IMR-90 (cell line): ENCODE measurements around the gene CLDN14. TPM values are rescaled to one million over a fixed set of nuclear protein-coding genes. Genes with fewer than 3 reads are reported as not detected.
A peak's percentile ranks its signal among the peaks of the same experiment; 100 is the strongest.

Experiments
- ATAC-seq: fragments of 200-7000 bp; cut with Tn5 transposase; 2 replicates; pipeline ENCODE4 v1.9.1; 2020; ENCODE audit warnings: low read depth, mild to moderate bottlenecking, moderate library complexity
- BruUV-seq: library from RNA; stranded (reverse); fragments of 400-500 nt; replicated peaks from 2 replicates; lab custom pipeline; 2021; lab: Mats Ljungman, UMichigan
- CTCF ChIA-PET: fragments of 300-600 bp; formaldehyde crosslinking; extraction: SDS; loops from one replicate; lab custom pipeline; 2021; ENCODE audit warnings: antibody characterized with exemption; lab: Yijun Ruan, JAX
- POLR2A ChIA-PET: fragments of 300-600 bp; sonication (Branson Sonifier 250); formaldehyde crosslinking; loops from one replicate; lab custom pipeline; 2022; ENCODE audit warnings: antibody characterized with exemption; ENCODE audit not compliant: unreplicated experiment; lab: Charles Lee
- DNase-seq: peaks from one replicate; pipeline ENCODE4 v3.0.0; 2013
- H2AFZ ChIP-seq: replicated peaks from 2 replicates; pipeline ENCODE3; 2013; ENCODE audit warnings: low read length, mild to moderate bottlenecking; ENCODE audit not compliant: poor library complexity
- H2AK5ac ChIP-seq: 2 replicates; pipeline ENCODE4 v1.6.1; 2013; ENCODE audit warnings: low read depth, low read length, inconsistent platforms
- H2AK9ac ChIP-seq: replicated peaks from 2 replicates; pipeline ENCODE3; 2013; ENCODE audit warnings: mild to moderate bottlenecking, low read depth, low read length, moderate library complexity; ENCODE audit not compliant: poor library complexity
- H2BK120ac ChIP-seq: 2 replicates; pipeline ENCODE4 v1.6.1; 2013; ENCODE audit warnings: low read depth, low read length, inconsistent platforms
- H2BK15ac ChIP-seq: 3 replicates; pipeline ENCODE4 v1.6.1; 2013; ENCODE audit warnings: low read depth, low read length, inconsistent platforms
- H2BK20ac ChIP-seq: 2 replicates; pipeline ENCODE4 v1.6.1; 2013; ENCODE audit warnings: low read depth, mild to moderate bottlenecking, inconsistent platforms, low read length, moderate library complexity
- H2BK5ac ChIP-seq: 2 replicates; pipeline ENCODE4 v1.6.1; 2013; ENCODE audit warnings: mild to moderate bottlenecking, low read depth, low read length, inconsistent platforms; ENCODE audit not compliant: poor library complexity, severe bottlenecking
- H3K14ac ChIP-seq: replicated peaks from 2 replicates; pipeline ENCODE4 v1.6.1; 2013; ENCODE audit warnings: low read depth, low read length, inconsistent platforms
- H3K18ac ChIP-seq: 2 replicates; pipeline ENCODE4 v1.6.1; 2013; ENCODE audit warnings: low read depth, low read length, control low read depth
- H3K23ac ChIP-seq: 2 replicates; pipeline ENCODE4 v1.6.1; 2013; ENCODE audit warnings: low read depth, low read length, inconsistent platforms
- H3K27ac ChIP-seq: 2 replicates; pipeline ENCODE4 v1.5.1; 2013; ENCODE audit warnings: mild to moderate bottlenecking, control low read depth, low read length; ENCODE audit not compliant: insufficient read depth
- H3K27me3 ChIP-seq: 2 replicates; pipeline ENCODE4 v1.6.1; 2013; ENCODE audit warnings: low read length; ENCODE audit not compliant: control insufficient read depth, insufficient read depth
- H3K36me3 ChIP-seq: 2 replicates; pipeline ENCODE4 v1.6.1; 2013; ENCODE audit warnings: low read length, mixed read lengths; ENCODE audit not compliant: control insufficient read depth, insufficient read depth
- H3K4ac ChIP-seq: 2 replicates; pipeline ENCODE4 v1.6.1; 2013; ENCODE audit warnings: low read depth, low read length, inconsistent platforms
- H3K4me1 ChIP-seq: 2 replicates; pipeline ENCODE4 v1.6.1; 2013; ENCODE audit warnings: low read length, mixed read lengths; ENCODE audit not compliant: control insufficient read depth, insufficient read depth
- H3K4me2 ChIP-seq: 2 replicates; pipeline ENCODE4 v1.6.1; 2013; ENCODE audit warnings: low read depth, mild to moderate bottlenecking, control low read depth, low read length, moderate library complexity
- H3K4me3 ChIP-seq: 2 replicates; pipeline ENCODE4 v1.5.1; 2013; ENCODE audit warnings: low read depth, mild to moderate bottlenecking, control low read depth, low read length, moderate library complexity; ENCODE audit not compliant: insufficient read depth
- H3K56ac ChIP-seq: 2 replicates; pipeline ENCODE4 v1.6.1; 2013; ENCODE audit warnings: low read length, inconsistent platforms; ENCODE audit not compliant: insufficient read depth; ENCODE audit errors: extremely low read depth
- H3K79me1 ChIP-seq, 2 experiments: 2 replicates each; pipeline ENCODE4 v1.6.1; 2013; ENCODE audit warnings: low read length in 2 of 2, inconsistent platforms in 1 of 2, low read depth in 1 of 2
- H3K9ac ChIP-seq: 2 replicates; pipeline ENCODE4 v1.6.1; 2013; ENCODE audit warnings: low read depth, low read length, control low read depth
- H3K9me1 ChIP-seq: 2 replicates; pipeline ENCODE4 v1.6.1; 2013; ENCODE audit warnings: low read length, inconsistent platforms; ENCODE audit not compliant: insufficient read depth
- H3K9me3 ChIP-seq: 2 replicates; pipeline ENCODE4 v1.6.1; 2013; ENCODE audit warnings: low read length; ENCODE audit not compliant: control insufficient read depth, insufficient read depth
- H4K20me1 ChIP-seq: 2 replicates; pipeline ENCODE4 v1.6.1; 2013; ENCODE audit warnings: low read length, inconsistent platforms; ENCODE audit not compliant: insufficient read depth
- H4K5ac ChIP-seq: 2 replicates; pipeline ENCODE4 v1.6.1; 2013; ENCODE audit warnings: mild to moderate bottlenecking, low read depth, low read length, control low read depth
- H4K8ac ChIP-seq, 2 experiments: 2 replicates each; pipeline ENCODE4 v1.6.1; 2013; ENCODE audit warnings: low read depth in 2 of 2, low read length in 2 of 2, control low read depth in 1 of 2, inconsistent platforms in 1 of 2
- H4K91ac ChIP-seq: 2 replicates; pipeline ENCODE4 v1.6.1; 2013; ENCODE audit warnings: low read depth, low read length, inconsistent platforms; ENCODE audit not compliant: insufficient read depth
- BHLHE40 ChIP-seq: fragments of 150-350 bp; IDR thresholded peaks from 2 replicates; pipeline ENCODE4 v1.6.1; 2016; ENCODE audit warnings: mild to moderate bottlenecking, low read depth, low read length
- FOS ChIP-seq: fragments of 150-350 bp; IDR thresholded peaks from 2 replicates; pipeline ENCODE4 v1.6.1; 2016; ENCODE audit warnings: low read depth, low read length
- MAFK ChIP-seq: IDR thresholded peaks from 2 replicates; pipeline ENCODE4 v1.6.1; 2012; ENCODE audit warnings: low read depth, low read length, improper control_type of control experiment
- MAZ ChIP-seq: IDR thresholded peaks from 2 replicates; pipeline ENCODE4 v1.6.1; 2012; ENCODE audit warnings: low read depth, mild to moderate bottlenecking, low read length, improper control_type of control experiment, moderate library complexity, borderline replicate concordance
- MXI1 ChIP-seq: IDR thresholded peaks from 2 replicates; pipeline ENCODE4 v1.6.1; 2012; ENCODE audit warnings: low read depth, mild to moderate bottlenecking, low read length, moderate library complexity, borderline replicate concordance
- NFE2L2 ChIP-seq: fragments of 150-350 bp; IDR thresholded peaks from 2 replicates; pipeline ENCODE4 v1.6.1; 2016; ENCODE audit warnings: low read depth, mild to moderate bottlenecking, low read length
- RAD21 ChIP-seq: IDR thresholded peaks from 2 replicates; pipeline ENCODE4 v1.6.1; 2012; ENCODE audit warnings: low read length, improper control_type of control experiment
- RFX5 ChIP-seq: IDR thresholded peaks from 2 replicates; pipeline ENCODE4 v1.8.0; 2012; ENCODE audit warnings: low read depth, mild to moderate bottlenecking, low read length, moderate library complexity
- SMC3 ChIP-seq: fragments of 150-350 bp; IDR thresholded peaks from 2 replicates; pipeline ENCODE4 v1.6.1; 2016; ENCODE audit warnings: low read depth, mild to moderate bottlenecking, antibody characterized with exemption, low read length, moderate library complexity
- WGBS, 2 experiments: methylation state at CpG; one replicate each; pipeline versions ENCODE4 v1.1.5 to v1.1.7; 2013; ENCODE audit warnings: missing lambda C conversion rate in 2 of 2; ENCODE audit not compliant: insufficient read length in 1 of 2; ENCODE audit errors: extremely low coverage in 2 of 2; 5-methylcytosine and 5-hydroxymethylcytosine counted together
- dilution Hi-C: fragments of 300-500 bp; cut with HindIII; formaldehyde crosslinking; loops from one replicate; pipeline ENCODE4 v1.14.3; 2018; ENCODE audit warnings: low sequenced_read_pairs; ENCODE audit not compliant: unreplicated experiment
- in situ Hi-C: fragments of 300-500 bp; cut with MboI; formaldehyde crosslinking; loops from 3 replicates; pipeline ENCODE4 v1.14.3; 2019; ENCODE audit warnings: low sequenced_read_pairs, inconsistent platforms, mixed read lengths
- intact Hi-C: fragments of 100-400 bp; cut with micrococcal nuclease; formaldehyde crosslinking; loops from 2 replicates; pipeline ENCODE4 v1.10.0; 2022
- polyA plus RNA-seq, 3 experiments: library from polyadenylated mRNA; depleted of rRNA; stranded (reverse); fragments of >200 nt; gene quantifications; 2 replicates each; pipeline ENCODE4 v1.2.3, GENCODE V29; 2012; ENCODE audit warnings: low replicate concordance in 1 of 3
- total RNA-seq: library from RNA; depleted of rRNA; stranded (reverse); fragments of >200 nt; gene quantifications from 2 replicates; pipeline ENCODE4 v1.2.3, GENCODE V29; 2012
- TF ChIP-seq, protein P1 (sequence below): fragments of 150-350 bp; IDR thresholded peaks from 2 replicates; pipeline ENCODE4 v1.6.1; 2016; ENCODE audit warnings: low read depth, mild to moderate bottlenecking, low read length, moderate library complexity, borderline replicate concordance
- TF ChIP-seq, protein P2 (sequence below): conservative IDR thresholded peaks from 2 replicates; pipeline ENCODE4 v1.5.1; 2012; ENCODE audit warnings: mild to moderate bottlenecking, low read depth, low read length, improper control_type of control experiment
- TF ChIP-seq, protein P3 (sequence below): fragments of 150-350 bp; IDR thresholded peaks from 2 replicates; pipeline ENCODE4 v1.6.1; 2017; ENCODE audit warnings: mild to moderate bottlenecking, antibody characterized with exemption, low read length, low read depth

Gene CLDN14
- total and polyA plus RNA-seq, 2 of the 4 experiments (the other 2 are of a cell fraction), result not detected

DNA sequence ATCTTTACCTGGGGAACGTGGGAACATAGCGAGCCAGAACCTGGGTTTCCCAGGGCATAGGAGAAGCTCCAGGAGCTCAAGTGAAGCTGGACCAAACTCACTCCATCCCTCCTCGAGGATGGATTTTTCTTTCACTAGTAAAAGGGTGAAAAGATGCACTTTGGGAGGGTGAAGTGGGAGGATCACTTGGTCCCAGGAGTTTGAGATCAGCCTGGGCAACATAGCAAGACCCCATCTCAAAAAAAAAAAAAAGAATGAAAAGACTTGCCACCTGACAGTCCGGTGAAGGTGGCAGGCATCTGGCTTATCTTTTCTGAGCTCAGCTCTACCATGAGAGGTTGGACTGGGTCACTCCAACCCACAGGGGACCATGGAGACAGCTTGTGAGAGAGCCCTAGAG, 52.4 kb downstream of the CLDN14 start:
- no peak overlapping the region for H3K18ac ChIP-seq
- intact Hi-C loops, result no loop called here

More for the DNA sequence above, 52.4 kb downstream of the CLDN14 start:
- H3K79me1 ChIP-seq, result peaks cover 3 to 8% of the 10 kb centered on the region in 2 experiments
- no peaks in the 10 kb centered on the region for H3K27me3 ChIP-seq
- dilution Hi-C loops (no loop called here), in situ Hi-C loops (no loop called here)
- H3K9ac ChIP-seq, result no peak overlapping the region
- H2BK15ac ChIP-seq, result no peak overlapping the region
- H3K14ac ChIP-seq, result no peak overlapping the region
- ChIA-PET CTCF (no interaction called here), POLR2A (no interaction called here)
- H4K5ac ChIP-seq, result no peak overlapping the region
- H3K36me3 ChIP-seq, result no peaks in the 10 kb centered on the region
- no TSS peak for BruUV-seq
- no peak overlapping the region for H3K4me3 ChIP-seq
- no peak overlapping the region for H4K91ac ChIP-seq
- H3K23ac ChIP-seq, result no peak overlapping the region
- no peak overlapping the region for H4K8ac ChIP-seq
- H3K9me3 ChIP-seq, result no peaks in the 10 kb centered on the region
- TF ChIP-seq SMC3, result no peak
- no peak for TF ChIP-seq RFX5
- no peak for TF ChIP-seq FOS
- TF ChIP-seq MXI1, result no peak
- no peak for TF ChIP-seq MAZ
- TF ChIP-seq, protein P1, sequence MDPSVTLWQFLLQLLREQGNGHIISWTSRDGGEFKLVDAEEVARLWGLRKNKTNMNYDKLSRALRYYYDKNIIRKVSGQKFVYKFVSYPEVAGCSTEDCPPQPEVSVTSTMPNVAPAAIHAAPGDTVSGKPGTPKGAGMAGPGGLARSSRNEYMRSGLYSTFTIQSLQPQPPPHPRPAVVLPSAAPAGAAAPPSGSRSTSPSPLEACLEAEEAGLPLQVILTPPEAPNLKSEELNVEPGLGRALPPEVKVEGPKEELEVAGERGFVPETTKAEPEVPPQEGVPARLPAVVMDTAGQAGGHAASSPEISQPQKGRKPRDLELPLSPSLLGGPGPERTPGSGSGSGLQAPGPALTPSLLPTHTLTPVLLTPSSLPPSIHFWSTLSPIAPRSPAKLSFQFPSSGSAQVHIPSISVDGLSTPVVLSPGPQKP, result no peak
- no peak for TF ChIP-seq BHLHE40
- TF ChIP-seq, protein P2, sequence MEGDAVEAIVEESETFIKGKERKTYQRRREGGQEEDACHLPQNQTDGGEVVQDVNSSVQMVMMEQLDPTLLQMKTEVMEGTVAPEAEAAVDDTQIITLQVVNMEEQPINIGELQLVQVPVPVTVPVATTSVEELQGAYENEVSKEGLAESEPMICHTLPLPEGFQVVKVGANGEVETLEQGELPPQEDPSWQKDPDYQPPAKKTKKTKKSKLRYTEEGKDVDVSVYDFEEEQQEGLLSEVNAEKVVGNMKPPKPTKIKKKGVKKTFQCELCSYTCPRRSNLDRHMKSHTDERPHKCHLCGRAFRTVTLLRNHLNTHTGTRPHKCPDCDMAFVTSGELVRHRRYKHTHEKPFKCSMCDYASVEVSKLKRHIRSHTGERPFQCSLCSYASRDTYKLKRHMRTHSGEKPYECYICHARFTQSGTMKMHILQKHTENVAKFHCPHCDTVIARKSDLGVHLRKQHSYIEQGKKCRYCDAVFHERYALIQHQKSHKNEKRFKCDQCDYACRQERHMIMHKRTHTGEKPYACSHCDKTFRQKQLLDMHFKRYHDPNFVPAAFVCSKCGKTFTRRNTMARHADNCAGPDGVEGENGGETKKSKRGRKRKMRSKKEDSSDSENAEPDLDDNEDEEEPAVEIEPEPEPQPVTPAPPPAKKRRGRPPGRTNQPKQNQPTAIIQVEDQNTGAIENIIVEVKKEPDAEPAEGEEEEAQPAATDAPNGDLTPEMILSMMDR, result no peak
- no peak for TF ChIP-seq NFE2L2
- TF ChIP-seq RAD21, result no peak
- no peak for TF ChIP-seq MAFK
- TF ChIP-seq, protein P3, sequence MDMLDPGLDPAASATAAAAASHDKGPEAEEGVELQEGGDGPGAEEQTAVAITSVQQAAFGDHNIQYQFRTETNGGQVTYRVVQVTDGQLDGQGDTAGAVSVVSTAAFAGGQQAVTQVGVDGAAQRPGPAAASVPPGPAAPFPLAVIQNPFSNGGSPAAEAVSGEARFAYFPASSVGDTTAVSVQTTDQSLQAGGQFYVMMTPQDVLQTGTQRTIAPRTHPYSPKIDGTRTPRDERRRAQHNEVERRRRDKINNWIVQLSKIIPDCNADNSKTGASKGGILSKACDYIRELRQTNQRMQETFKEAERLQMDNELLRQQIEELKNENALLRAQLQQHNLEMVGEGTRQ, result no peak
- H3K4ac ChIP-seq, result no peak overlapping the region
- H4K20me1 ChIP-seq, result no peaks in the 10 kb centered on the region
- peaks cover 12% of the 10 kb centered on the region for H3K9me1 ChIP-seq
- peak overlapping the region; percentile 71 for H2AK5ac ChIP-seq
- H3K56ac ChIP-seq, result no peak overlapping the region
- no CpG with 5 or more reads among the region's 4 CpGs for WGBS, 2 experiments
- DNase-seq, result no peak
- H3K4me1 ChIP-seq, result peaks cover 18% of the 10 kb centered on the region
- H3K27ac ChIP-seq, result no peak overlapping the region
- H2AFZ ChIP-seq, result no peak overlapping the region
- no peak overlapping the region for H2AK9ac ChIP-seq
- H3K4me2 ChIP-seq, result no peak overlapping the region
- no peak for ATAC-seq
- H2BK20ac ChIP-seq, result no peak overlapping the region
- H2BK5ac ChIP-seq, result no peak overlapping the region
- H2BK120ac ChIP-seq, result no peak overlapping the region
